HG03460 (cell line): ENCODE results near the gene BTK.

Source experiments
- ATAC-seq: cut with Tn5 transposase; IDR thresholded peaks from one replicate; pipeline ENCODE4 v1.9.1; 2021; ENCODE audit not compliant: unreplicated experiment

BTK gene

GRCh38 chrX:101394372-101394771, 8.4 kb upstream of the BTK start:
- no peak for ATAC-seq

DNA sequence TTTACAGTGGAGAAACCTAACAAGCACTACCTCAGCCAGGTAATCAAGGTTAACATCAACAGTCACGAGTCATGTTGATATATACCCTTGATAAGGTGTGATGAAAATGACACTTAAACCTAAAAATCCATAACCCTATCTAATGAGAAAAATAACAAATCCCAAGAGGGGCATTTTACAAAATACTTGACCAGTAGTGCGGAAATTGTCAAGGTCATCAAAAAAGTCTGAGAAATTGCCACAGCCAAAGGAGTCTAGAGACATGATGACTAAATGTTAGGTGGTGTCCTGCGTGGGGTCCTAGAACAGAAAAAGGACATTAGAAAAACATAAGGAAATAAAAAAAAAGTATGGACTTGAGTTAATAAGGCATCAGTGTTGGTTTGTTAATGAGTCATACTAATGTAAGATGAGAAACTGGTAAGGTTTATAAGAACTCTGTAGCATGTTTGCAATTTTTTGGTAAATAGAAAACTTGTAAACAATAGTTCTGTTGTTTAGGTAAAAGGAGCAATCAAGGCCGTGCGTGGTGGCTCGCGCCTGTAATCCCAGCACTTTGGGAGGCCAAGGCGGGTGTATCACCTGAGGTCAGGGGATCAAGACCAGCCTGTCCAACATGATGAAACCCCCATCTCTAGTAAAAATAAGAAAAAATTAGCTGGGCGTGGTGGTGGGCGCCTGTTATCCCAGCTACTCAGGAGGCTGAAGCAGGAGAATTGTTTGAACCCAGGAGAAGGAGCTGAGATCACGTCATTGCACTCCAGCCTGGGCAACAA, 7.7 kb upstream of the BTK start:
- ATAC-seq: no peak

DNA sequence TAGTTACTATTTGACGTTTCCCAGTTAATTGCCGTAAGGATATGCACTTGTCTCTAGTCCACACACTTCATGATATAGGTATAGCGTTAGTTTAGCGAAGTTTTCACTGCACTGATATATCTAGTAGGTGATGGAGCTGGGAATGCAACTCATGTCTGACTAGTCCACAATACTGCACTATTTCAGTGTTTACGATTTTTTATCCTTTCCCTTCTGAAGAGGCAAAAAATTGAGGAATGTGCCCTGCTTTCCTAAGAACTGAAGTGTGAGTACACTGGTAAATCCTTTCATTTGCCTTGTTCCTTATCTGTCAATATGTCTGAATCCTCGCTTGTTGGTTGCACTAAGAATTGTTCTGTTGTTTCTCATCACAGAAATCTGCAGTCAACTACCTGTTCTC, 5.8 kb upstream of the BTK start:
- ATAC-seq: no peak

GRCh38 chrX:101390664-101391525, 4.9 kb upstream of the BTK start, which contains the start of gene RPL36A:
TSS of gene RPL36A (plus strand) at chrX:101391011. CDS start at chrX:101391044, 33 bp downstream.
- ATAC-seq: peak; percentile 78

- ATAC-seq: no peak
These were observed 2.6 kb upstream of the BTK start for GRCh38 chrX:101388604-101389003.

DNA sequence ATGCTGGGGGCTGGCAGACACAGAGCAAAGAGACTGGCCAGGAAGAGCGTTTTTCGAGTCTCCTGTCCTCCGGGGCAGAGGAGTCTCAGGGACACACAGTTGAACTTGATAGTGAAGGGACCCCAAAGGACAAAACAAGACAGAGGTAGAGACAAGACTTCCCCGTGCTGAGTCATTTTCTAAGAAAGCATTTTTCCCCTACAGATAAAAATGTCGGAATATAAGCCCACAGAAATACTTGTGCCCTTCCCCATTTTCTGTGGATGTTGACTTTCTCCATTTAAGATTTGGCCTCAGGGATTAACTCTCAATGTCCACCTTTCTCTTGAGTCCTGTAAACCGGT, 523 bp upstream of the BTK start:
- no peak for ATAC-seq

- ATAC-seq: no peak
These were observed 836 bp downstream of the BTK start for GRCh38 chrX:101385026-101385684.

- peak; percentile 68 for ATAC-seq
These were observed 2.2 kb downstream of the BTK start for GRCh38 chrX:101383679-101384205.

DNA sequence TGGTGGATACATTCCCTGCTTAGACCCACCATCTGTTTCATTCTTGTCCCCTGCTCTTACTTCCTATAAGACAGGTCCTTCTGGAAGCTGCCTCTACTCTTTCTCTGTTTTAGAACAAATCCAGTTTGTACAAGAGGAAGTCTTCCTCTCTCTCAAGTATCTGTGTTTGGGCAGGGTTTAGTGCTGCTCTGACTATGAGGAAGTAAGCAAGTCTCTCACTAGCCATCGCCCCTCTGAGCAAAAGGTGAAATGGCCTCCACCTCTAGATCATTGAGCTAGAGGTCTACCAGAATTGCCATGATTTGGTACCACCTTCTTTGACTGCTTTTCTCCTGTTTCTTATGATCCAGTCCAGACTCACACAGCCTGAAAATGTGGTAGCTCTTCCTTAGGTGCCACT, 8.4 kb downstream of the BTK start:
- no peak for ATAC-seq

- peak; percentile 77 for ATAC-seq
These were observed 15.0 kb downstream of the BTK start for GRCh38 chrX:101370888-101371504.

DNA sequence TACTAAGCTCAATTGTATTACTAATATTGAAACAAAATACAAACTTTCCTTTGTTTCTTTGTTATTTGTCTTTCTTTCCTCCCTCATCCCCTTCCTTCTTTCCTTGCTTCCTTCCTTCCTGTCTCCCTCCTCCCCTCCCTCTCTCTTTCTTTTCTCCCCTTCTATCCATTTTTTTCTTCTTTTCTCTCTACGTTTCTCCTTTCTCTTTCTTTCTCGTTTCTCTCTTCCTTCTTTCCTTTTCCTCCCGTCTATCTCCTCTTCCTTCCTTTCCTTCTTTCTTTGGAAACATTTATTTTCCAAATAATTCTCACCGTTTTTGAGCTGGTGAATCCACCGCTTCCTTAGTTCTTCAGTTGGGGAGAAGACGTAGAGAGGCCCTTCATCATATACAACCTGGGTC, 16.3 kb downstream of the BTK start:
- no peak for ATAC-seq

DNA sequence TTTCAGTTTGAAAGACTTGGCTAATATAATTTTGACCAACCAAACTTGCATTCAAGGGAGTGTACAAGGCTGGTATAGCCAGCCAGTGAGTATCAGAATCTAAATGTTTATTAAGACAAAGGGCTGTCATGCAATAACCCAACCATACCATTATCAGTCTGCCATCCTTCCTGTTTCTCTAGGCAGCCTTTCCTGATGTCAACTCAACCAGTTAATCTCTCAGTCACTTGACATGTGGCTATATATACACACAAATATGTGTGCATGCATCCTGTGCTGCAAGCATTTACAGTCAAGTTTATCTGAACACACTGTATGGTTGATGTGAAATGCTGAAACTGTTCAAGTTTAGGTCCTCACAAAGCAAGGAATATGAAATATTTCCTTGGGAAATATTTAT, 17.2 kb downstream of the BTK start:
- ATAC-seq: no peak

GRCh38 chrX:101365301-101365795, 20.6 kb downstream of the BTK start:
- ATAC-seq: no peak

DNA sequence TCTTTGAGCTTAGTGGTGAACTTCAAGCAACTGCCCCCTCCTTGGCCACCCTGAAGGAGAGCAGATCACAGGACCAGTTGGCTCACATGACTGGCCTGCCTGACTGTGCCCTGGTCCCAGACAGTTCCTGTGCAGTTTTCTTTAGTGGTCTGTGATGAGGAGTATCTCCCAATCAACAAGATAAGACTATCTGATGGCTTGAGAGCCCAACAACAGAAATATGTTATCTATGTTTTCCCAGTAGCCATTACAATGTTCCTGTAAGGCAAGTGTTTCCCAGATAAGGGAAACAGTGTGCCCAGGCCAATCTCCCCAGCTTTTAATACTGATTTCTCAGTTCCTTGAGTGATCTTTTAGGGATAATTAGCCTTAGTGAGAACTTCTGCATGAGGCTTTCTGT, 23.2 kb downstream of the BTK start:
- ATAC-seq: no peak

DNA sequence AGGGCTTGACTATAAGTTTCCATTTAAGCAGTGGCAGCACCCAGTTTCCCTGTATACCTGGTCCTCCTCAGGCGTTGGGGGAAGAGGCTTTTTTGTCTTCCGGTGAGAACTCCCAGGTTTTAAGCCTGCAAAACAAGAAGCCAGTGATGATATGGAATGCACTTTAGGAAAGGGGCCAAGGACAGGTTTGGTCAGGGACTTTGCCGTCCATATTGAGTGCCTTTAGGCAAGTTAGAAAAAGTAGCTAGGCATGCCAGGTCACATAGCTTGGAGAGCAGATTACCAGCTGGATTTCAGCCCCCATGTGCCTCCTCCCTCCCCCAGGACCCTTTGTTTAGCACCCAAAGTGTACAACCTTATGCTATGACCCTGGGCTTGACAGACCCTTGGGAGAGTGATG, 23.9 kb downstream of the BTK start:
- ATAC-seq: no peak

- no peak for ATAC-seq
These were observed 25.6 kb downstream of the BTK start for GRCh38 chrX:101360390-101360789.

DNA sequence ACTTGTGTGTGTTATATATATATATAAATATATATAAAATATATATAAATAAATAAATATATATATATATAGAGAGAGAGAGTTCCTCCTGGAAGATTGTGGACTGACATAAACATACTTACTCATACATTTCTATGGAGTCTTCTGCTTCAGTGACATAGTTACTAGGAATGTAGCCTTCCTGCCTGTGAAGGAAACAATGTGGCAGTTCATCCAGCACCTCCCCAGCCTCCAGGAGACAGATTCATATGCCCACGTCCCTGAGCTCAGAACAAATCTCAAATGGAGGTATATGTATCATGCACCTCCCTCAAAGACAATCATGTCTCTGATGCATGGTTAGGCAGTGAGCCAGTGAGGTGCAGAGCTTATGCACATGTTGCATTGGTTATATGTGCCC, 26.0 kb downstream of the BTK start:
- ATAC-seq: no peak

- no peak for ATAC-seq
These were observed 28.7 kb downstream of the BTK start for GRCh38 chrX:101357166-101357795.

GRCh38 chrX:101349193-101349562, 36.8 kb downstream of the BTK start:
- no peak for ATAC-seq

DNA sequence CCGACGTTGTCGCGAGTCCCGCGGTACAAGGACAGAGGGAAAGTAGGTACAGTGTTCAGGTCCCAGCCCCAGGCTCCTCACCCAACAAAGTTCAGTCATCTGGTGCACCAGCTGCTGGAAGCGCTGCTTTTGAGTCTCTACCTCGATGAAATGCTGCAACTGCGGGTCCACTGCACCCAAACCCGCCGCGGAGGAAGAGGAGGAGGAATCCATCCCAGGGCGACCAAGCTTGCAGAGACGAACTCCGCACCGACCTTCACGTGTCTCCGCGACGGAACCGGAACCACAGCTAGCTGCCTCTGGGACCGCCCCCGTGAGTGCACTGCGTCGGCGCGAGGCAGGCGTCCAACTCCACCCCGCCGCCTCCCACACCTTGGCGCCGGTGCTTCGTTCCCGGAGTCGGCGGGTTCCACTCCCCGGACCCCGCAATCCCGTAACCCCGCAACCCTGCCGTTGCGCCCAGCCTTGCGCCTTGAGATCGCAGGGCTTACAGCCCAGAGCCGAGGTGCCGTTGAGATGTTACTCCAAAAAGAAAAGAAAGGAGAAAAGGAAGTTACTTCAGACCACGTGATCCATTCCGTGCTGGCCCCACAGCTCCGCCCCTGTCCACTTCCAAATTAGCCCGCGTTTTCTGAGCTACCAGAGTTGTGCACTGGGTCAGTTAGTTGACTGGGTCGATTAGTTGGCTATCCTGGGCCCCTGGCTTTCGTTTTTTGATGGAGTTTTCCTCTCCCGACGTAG, 37.4 kb downstream of the BTK start, which contains the start of gene TIMM8A:
Gene TIMM8A, minus strand, starts transcription at position 291 of the 741 bp plus-strand sequence. Its CDS starts 78 bp downstream, at position 213.
- peak; percentile 97 for ATAC-seq
